ENCODE results near the gene C1QL3.

Gene C1QL3

DNA sequence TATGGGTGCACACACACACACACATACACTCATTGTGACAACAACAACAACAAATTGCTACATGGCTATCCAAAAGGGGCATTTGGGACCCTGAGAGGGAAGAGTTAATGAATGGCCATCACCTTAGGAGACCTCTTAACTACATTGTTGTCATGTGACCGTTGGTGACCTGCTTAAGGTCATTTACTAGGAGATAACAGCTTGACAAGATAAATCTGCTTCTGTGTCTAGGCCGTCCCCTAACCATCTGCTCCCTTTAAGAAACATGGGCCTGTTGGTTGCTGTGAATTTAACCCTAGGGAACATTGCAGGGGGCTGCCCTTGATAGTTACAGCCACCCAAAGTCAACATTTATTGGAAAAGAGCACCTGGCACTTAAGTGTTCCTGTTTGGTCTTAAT is 29.7 kb downstream of the C1QL3 start:
- no peak for DNase-seq

DNA sequence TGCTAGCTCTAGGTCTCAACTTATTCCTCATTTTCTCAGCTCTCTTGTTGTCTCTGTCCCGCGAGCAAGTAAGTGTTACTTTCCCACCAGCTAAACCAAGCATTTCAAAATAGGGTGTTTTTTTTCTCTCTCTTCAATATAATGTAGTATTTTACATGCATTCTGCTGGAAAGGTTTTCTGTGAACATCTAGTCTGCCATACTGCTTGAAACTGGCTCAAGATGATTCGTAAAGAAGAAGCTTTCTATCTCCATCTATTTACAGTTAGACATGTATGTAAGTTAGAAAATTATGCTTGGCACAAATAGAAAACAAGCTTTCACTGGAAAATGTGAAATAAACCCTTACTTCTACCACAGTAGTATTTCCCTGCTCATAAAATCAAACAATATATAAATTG is 31.2 kb downstream of the C1QL3 start:
- DNase-seq = no peak

DNA sequence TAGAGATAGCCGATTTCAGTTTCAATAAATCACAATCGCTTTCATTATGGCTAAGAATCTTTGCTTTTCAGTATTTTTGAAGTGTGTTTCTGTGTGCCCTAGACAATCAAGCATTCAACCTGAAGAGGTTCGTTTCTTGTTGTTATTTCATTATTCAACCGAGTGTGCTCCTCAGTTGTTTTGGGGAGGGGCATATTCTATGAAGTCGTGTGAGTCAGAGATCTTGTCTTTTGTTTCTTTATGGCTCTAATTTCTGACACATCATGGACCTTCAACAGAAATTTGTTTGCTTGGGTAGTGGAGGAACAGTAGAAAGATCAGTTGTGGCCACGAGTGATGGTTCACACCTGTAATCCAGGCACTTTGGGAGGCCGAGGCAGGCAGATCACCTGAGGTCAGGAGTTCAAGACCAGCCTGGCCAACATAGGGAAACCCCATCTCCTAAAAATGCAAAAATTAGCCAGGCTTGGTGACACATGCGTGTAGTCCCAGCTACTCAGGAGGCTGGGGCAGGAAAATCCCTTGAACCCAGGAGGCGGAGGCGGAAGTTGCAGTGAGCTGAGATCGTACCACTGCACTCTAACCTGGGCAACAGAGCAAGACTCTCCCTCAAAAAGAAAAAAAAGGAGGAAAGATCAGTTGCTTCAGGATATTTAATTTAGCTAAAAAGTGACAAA is 38.3 kb downstream of the C1QL3 start:
- DNase-seq = no peak

DNA sequence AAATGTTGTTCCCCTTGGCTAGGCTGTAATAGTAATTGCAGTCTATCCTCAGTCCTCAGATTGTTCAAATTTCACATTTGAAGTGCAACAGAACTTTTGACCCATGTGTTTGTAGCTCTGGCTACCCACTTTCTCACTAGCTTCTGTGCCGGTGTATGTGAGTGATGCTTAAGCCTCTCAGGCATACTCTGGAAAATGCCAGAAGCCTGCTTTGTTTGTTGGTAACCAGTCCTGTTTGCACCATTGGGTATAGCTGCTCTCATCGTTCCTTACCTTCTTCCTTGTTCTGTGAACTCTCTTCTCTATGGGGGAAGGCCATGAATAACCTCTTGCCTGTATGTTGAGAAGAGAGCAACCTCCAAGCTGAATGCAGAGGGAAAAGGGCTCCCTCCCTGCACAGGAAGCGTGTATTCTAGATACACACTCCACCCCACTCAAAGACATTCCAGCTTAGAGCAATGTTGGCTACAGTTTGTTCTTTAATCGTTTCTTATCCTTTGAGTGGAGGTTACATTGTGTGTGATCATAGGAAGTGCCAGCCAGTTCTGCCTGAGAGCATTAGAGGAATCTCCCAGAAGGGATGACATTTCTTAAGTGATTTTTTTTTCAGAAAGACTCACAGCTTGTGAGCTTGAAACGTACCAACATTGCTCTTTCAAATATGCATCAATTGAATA is 40.5 kb downstream of the C1QL3 start:
- DNase-seq = no peak

DNA sequence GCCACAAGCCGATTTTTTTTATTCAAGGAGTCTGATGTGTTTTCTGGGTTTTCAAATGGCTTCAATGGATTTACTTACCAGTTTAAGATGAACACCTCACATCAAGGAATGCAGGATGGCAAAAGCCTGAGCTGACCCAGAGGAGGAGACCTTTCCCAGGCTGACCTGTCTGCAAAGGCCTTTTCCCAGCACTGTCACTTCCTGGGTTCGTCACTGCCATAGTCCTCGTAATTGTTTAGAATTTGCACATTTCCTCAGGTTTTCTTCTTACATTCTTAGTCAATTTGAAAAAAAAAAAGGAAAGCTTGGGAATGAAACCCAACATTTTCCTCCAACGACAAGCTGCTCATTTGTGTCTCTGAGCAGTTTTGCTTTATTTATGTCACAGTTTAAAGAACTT is 42.9 kb downstream of the C1QL3 start:
- DNase-seq = no peak

DNA sequence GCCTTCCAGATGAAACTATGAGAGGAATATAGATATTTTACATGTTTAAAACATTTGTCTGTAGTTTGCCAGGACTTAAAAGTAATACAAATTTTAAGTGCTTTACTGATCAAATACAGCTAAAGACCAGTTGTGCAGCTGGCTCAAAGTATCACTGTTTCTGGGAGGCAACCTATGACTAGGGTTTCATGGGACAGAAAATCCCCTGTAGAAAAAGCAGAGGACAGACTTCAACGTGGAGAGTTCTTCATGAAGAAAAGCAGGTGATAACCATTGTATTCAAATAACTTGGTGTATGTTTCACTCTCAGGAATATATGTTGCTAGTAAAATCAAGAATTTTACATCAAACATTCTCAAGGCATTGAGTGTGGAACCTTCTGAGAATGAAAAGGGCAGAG is 43.9 kb downstream of the C1QL3 start:
- DNase-seq = no peak

DNA sequence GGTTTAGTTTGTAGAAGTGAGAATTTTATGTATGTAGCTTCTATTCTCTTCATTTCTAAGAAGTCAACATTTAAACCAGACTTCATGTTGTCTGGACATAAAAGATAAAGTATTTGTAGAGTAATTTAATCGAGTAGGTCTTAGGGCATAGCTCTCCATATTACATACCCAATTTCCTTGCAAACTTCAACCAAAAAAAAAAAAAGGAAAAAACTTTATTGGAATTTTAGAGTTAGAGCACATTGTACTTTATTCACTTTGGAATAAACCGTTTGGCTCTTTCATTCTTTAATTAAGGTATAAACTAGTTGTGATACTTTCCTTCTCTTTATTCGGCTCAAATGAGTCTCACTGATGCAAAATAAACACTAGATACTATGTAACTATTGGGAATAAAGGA is 48.9 kb downstream of the C1QL3 start:
- no peak for DNase-seq

DNA sequence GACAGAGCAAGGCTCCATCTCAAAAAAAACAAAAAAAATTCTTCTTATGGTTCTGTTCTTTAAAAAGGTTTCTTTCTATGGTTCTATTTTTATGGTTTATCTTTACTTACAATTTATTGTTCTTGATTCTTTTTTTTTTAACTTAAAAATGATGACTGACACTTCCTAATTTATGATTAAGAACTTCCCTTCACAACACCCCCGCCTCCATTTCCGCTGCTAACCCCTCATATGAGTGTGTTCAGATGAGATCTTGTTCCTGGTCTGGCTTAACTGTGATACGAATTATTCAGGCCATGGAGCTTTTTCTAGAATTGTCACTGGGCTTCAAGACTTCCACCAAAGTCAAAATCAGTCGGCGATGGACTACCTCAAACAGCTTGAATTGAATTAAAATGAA is 50.9 kb downstream of the C1QL3 start:
- no peak for DNase-seq

DNA sequence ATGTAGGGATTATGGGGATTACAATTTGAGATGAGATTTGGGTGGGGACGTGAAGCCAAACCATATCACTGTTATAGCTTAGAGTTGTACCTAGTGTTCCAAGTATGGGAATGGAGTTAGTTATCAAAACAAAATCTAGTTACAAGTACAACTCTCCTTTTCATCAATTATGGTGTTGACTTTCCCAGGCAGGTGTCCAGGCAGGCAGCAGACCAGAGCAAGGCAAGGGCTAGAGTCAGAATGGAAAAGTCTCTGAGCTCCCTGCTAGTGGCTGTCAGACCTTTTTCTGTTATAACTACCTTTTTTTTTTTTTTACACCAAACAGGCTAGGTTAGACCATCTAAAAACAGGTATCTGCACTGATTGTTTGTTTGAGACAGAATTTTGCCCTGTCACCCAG is 55.7 kb downstream of the C1QL3 start:
- DNase-seq = no peak
